SU-DHL-6 (cell line): ENCODE data around the gene MRPS18B.

Source experiments
- EZH2phosphoT487 ChIP-seq: fragments of 200-600 bp; sonication (generic), shearing (Covaris generic); conservative IDR thresholded peaks from 2 replicates; pipeline ENCODE4 v1.6.1; 2018; ENCODE audit warnings: mild to moderate bottlenecking, antibody characterized with exemption, low read length, moderate library complexity, mixed read lengths
- TF ChIP-seq, protein P1 (sequence below): fragments of 200-600 bp; sonication (generic); IDR thresholded peaks from one replicate; pipeline ENCODE4 v1.5.1; 2017; ENCODE audit warnings: antibody characterized with exemption, mild to moderate bottlenecking, low read length, moderate library complexity; ENCODE audit not compliant: insufficient read depth, poor library complexity, severe bottlenecking

- TF ChIP-seq, protein P1, sequence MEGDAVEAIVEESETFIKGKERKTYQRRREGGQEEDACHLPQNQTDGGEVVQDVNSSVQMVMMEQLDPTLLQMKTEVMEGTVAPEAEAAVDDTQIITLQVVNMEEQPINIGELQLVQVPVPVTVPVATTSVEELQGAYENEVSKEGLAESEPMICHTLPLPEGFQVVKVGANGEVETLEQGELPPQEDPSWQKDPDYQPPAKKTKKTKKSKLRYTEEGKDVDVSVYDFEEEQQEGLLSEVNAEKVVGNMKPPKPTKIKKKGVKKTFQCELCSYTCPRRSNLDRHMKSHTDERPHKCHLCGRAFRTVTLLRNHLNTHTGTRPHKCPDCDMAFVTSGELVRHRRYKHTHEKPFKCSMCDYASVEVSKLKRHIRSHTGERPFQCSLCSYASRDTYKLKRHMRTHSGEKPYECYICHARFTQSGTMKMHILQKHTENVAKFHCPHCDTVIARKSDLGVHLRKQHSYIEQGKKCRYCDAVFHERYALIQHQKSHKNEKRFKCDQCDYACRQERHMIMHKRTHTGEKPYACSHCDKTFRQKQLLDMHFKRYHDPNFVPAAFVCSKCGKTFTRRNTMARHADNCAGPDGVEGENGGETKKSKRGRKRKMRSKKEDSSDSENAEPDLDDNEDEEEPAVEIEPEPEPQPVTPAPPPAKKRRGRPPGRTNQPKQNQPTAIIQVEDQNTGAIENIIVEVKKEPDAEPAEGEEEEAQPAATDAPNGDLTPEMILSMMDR: no peak
- no peak for TF ChIP-seq EZH2phosphoT487
Measured at GRCh38 chr6:30645989-30646388, 28.3 kb downstream of the MRPS18B start.
